Measurements from ENCODE around the gene CHAF1A.

DNA sequence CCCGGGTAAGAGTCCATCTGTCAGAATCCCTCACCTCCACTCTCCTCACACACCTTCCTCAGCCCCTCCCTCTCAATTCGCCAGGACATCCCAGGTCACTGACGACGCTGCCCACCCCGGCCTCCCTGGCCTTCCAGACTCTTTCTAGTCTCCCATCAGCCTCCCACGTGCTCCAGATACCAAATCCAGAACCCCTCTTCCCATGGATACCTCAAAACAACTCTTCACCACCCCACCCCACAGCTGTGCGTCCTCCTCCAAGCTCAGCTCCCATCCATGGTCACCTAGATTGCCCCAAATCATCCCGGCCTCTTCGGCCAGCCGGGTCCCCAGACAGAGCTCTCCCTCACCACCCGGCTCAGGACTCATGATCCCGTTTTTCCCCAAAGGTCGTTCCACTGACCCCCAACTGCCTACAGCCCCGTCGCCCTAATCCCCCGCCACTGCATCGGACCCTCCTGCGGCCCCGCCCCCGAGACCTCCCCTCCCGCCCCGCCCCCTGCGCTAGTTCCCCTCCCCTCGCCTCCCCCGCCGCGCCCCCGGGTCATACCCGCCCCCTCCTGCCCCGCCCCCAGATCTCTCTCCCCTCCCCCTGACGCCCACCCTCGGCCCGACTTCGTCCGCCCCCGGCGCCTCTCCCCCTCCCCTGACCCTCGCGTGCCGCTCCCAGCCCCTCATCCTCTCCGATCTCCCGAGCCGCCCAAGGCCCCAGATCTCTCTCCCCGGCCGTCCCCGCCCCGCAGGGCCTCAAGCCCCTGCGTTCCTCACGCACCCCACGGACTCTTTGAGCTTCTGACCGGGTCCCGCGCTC lies 54.6 kb downstream of the CHAF1A start:
- TF ChIP-seq, protein P1, sequence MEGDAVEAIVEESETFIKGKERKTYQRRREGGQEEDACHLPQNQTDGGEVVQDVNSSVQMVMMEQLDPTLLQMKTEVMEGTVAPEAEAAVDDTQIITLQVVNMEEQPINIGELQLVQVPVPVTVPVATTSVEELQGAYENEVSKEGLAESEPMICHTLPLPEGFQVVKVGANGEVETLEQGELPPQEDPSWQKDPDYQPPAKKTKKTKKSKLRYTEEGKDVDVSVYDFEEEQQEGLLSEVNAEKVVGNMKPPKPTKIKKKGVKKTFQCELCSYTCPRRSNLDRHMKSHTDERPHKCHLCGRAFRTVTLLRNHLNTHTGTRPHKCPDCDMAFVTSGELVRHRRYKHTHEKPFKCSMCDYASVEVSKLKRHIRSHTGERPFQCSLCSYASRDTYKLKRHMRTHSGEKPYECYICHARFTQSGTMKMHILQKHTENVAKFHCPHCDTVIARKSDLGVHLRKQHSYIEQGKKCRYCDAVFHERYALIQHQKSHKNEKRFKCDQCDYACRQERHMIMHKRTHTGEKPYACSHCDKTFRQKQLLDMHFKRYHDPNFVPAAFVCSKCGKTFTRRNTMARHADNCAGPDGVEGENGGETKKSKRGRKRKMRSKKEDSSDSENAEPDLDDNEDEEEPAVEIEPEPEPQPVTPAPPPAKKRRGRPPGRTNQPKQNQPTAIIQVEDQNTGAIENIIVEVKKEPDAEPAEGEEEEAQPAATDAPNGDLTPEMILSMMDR (IDR thresholded peaks at IDR 0.05 in 8 of 11, conservative IDR thresholded peaks at IDR 0.05 in 3 of 11), result no peak
- no peak for TF ChIP-seq POLR2A (IDR thresholded peaks at IDR 0.05)
